Cardiac septum (tissue), 1 donor: ENCODE measurements around the gene NPHP4. TPM values are rescaled to one million over a fixed set of nuclear protein-coding genes. Genes with fewer than 3 reads are reported as not detected.

Experiments
- DNase-seq: peaks from one replicate; pipeline ENCODE4 v3.0.0-alpha.2; 2020; ENCODE audit warnings: low spot score
- intact Hi-C: fragments of 100-400 bp; cut with DNase I; formaldehyde crosslinking; loops from one replicate; pipeline ENCODE4 v1.14.0; 2022
- total RNA-seq: library from RNA; stranded (reverse); fragmentation: NEBNext Ultra II Directional; extraction: Animal tissue kit (Norgen Biotek cat#: 25700); gene quantifications from one replicate; pipeline ENCODE4 v1.2.1, GENCODE V29; 2021
- donor health status: DM: no; HTN: no; CAD: no.

NPHP4 gene
- total RNA-seq, 1 donor from 2014 or later = 6.6 TPM

GRCh38 chr1:6007318-6008083, 15.3 kb upstream of the NPHP4 start:
- intact Hi-C loops = no loop called here
- DNase-seq = no peak

- DNase-seq = peak; percentile 78
- intact Hi-C loops = no loop called here
Measured at GRCh38 chr1:6006882-6007281, 14.7 kb upstream of the NPHP4 start.

GRCh38 chr1:6005276-6005917, 13.2 kb upstream of the NPHP4 start:
- DNase-seq = peak; percentile 44
- intact Hi-C loops = no loop called here

GRCh38 chr1:6004412-6005123, 12.3 kb upstream of the NPHP4 start:
- DNase-seq = peak; percentile 54
- intact Hi-C loops = no loop called here

- intact Hi-C loops = no loop called here
- DNase-seq = peak; percentile 35
Measured at GRCh38 chr1:6003568-6004411, 11.6 kb upstream of the NPHP4 start.

- peak; percentile 76 for DNase-seq
- intact Hi-C loops = no loop called here
Measured at GRCh38 chr1:6002714-6003501, 10.7 kb upstream of the NPHP4 start.

- intact Hi-C loops = no loop called here
- peak; percentile 73 for DNase-seq
Measured at GRCh38 chr1:6001992-6002576, 9.9 kb upstream of the NPHP4 start.

GRCh38 chr1:6000444-6001288, 8.4 kb upstream of the NPHP4 start:
- DNase-seq = peak; percentile 72
- intact Hi-C loops = no loop called here

- intact Hi-C loops = no loop called here
- peak; percentile 73 for DNase-seq
Measured at GRCh38 chr1:5999711-6000443, 7.7 kb upstream of the NPHP4 start.

- intact Hi-C loops = no loop called here
- peak; percentile 29 for DNase-seq
Measured at GRCh38 chr1:5998906-5999301, 6.7 kb upstream of the NPHP4 start.

- intact Hi-C loops = no loop called here
- DNase-seq = peak; percentile 64
Measured at GRCh38 chr1:5998051-5998905, 6.1 kb upstream of the NPHP4 start.

- DNase-seq = peak; percentile 29
- intact Hi-C loops = no loop called here
Measured at GRCh38 chr1:5997316-5997715, 5.1 kb upstream of the NPHP4 start.

GRCh38 chr1:5996641-5997270, 4.5 kb upstream of the NPHP4 start:
- intact Hi-C loops = no loop called here
- peak; percentile 59 for DNase-seq

GRCh38 chr1:5995871-5996630, 3.8 kb upstream of the NPHP4 start:
- DNase-seq = peak; percentile 47
- intact Hi-C loops = no loop called here
